ENCODE results near the gene PRUNE1.

The PRUNE1 gene

DNA sequence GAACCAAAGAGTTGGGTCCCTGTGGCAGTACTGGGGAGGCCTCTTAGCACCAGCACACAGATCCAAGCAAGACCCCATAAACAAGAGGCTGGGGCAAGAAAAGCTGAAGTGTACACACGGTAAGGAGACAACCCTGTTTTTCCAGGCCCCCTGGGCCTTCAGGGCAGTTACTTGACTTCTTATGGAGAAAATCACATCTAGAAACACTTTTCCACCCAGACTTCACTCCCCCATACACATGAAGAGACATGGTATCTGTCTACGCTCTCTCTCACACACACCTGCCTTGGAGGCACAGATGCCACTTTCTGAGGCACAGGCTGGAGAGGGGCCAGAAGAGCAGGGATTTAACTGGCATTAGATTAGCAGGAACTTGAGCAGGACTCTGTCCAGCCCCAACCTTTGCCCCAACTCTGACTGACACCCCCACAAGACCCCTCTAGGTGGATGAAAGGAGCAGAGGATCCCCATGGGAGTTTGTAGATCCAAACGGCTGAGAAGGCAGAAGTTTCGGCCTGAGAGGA, 35.8 kb upstream of the PRUNE1 start:
- Mint-ChIP-seq H3K4me1 (ENCODE audit: low read depth) (peaks cover 54% of the 10 kb centered on the region), H3K9me3 (no peaks in the 10 kb centered on the region), H3K27ac (peak overlapping the region; percentile 81), H3K4me3 (peak overlapping the region; percentile 92), H3K27me3 (ENCODE audit: low read depth) (no peaks in the 10 kb centered on the region), H3K36me3 (ENCODE audit: low read depth) (peaks cover 28% of the 10 kb centered on the region)
- no peak for DNase-seq (ENCODE audit: low spot score)

- Mint-ChIP-seq H3K27ac (peak overlapping the region; percentile 81), H3K36me3 (ENCODE audit: low read depth) (peaks cover 20% of the 10 kb centered on the region), H3K4me1 (ENCODE audit: low read depth) (peaks cover 56% of the 10 kb centered on the region), H3K9me3 (no peaks in the 10 kb centered on the region), H3K4me3 (peak overlapping the region; percentile 92), H3K27me3 (ENCODE audit: low read depth) (no peaks in the 10 kb centered on the region)
- no peak for DNase-seq (ENCODE audit: low spot score)
Measured at GRCh38 chr1:150973258-150973835, 34.9 kb upstream of the PRUNE1 start.

DNA sequence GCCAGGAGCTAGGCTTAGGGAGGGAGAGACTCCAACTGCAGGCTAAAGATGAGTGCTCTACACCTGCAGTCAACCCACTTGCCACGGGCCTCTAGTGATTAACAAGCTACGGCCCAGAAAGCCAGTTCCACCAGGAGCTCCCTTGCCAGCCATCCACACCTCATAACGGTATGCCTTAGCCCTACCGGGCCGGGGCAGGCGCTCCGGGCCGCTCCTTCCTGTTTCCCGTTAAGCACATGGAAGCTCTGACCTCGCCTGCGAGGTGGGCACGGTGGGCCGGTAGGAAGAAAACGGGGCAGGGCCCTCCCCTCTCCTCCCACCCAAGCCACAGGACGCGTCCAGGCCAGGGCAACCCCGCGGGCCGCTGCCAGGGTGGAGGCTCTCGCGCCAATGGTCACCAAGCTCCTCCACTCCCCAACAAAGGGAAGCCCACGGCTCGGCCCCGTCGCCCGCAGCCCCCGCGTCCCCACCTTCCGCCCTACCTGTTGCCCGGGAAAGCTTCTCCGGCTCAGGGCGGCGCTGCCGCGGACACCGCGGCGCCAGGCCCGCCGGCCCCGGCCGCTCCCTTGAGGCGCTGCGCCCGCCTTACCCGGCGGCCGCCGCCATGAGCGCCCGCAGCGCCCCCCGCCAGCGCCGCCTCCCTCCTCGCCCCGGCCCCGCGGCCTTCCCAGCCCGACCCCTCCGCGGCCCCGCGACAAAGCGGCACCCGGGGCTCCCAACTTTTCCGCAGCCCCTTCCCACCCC, 34.2 kb upstream of the PRUNE1 start:
- H3K36me3 Mint-ChIP-seq (ENCODE audit: low read depth): peaks cover 14% of the 10 kb centered on the region
- H3K4me3 Mint-ChIP-seq: peak overlapping the region; percentile 92
- DNase-seq (ENCODE audit: low spot score): peak; percentile 38
- H3K27me3 Mint-ChIP-seq (ENCODE audit: low read depth): no peaks in the 10 kb centered on the region
- H3K9me3 Mint-ChIP-seq: no peaks in the 10 kb centered on the region
- peaks cover 56% of the 10 kb centered on the region for H3K4me1 Mint-ChIP-seq (ENCODE audit: low read depth)
- H3K27ac Mint-ChIP-seq: peak overlapping the region; percentile 81

DNA sequence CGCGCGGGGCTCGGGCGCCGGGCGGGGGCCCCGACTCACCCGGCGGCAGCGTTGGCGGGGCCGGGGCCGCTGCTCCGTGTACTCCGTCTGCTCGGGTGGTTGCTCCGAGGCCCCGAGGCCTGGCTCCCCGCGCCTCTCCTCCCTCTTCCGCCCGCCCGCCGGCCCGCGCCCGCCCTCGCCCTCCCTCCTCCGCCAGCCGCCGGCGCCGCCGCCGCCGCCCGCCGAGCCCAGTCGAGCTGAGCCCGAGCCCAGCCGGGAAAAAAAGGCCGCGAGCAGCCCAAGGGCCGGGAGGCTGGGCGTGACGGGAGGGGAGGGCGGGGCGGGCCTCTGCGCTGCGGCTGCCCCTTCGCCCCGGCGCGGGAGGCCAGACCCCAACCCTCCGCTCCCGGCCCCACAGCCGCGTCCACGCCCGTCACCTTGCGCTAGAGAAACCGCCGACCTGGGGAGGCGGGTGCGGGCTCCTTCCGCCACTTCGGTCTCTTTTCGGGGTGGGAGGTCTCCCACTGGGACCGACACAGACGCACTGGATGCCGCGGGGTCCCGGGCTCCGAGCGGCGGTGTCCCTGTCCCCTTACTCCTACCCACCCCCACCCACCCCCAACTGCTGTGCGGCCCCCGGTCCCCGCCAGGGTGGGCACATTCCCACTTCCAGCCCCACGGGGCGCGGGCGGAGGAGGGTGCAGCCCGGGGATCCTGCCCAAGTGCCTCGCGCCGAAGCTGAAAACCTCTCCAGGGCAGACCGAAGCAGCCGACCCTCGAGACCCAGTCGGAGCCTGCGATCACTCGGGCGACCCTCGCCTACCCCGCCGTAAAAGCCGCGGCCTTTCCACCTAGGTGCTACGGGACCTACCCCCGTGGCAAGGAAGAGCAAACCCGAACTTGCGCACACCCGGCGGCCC, 33.4 kb upstream of the PRUNE1 start, which contains the start of gene CERS2:
CERS2 (minus strand) TSS at position 256 of the 899 bp plus-strand sequence. CDS start 5,745 bp downstream, outside the sequence.
- peak within 1 kb of the TSS; percentile 82 for H3K27ac Mint-ChIP-seq
- H3K36me3 Mint-ChIP-seq (ENCODE audit: low read depth): peaks cover 14% of the 10 kb centered on the region
- peaks cover 59% of the 10 kb centered on the region for H3K4me1 Mint-ChIP-seq (ENCODE audit: low read depth)
- peak within 1 kb of the TSS; percentile 92 for H3K4me3 Mint-ChIP-seq
- no peaks in the 10 kb centered on the region for H3K27me3 Mint-ChIP-seq (ENCODE audit: low read depth)
- peak; percentile 74 for DNase-seq (ENCODE audit: low spot score)
- no peaks in the 10 kb centered on the region for H3K9me3 Mint-ChIP-seq

DNA sequence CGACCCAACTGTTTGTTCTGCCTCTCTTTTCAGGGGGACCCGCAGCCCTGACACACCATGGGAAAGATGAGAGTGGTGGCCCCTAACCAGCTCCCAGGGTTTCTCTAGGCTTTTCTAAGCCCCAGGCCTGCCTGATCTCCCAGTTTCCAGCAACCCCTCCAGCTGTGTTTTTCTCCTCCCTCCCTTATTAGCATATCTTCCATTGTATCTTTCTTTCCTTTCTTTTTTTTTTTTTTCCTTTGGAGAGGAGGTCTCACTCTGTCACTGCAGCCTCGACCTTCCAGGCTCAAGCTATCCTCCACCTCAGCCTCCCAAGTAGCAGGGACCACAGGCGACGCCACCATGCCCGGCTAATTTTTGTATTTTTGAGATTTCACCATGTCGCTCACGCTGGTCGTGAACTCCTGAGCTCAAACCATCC, 31.8 kb upstream of the PRUNE1 start:
- peaks cover 9% of the 10 kb centered on the region for H3K36me3 Mint-ChIP-seq (ENCODE audit: low read depth)
- peak overlapping the region; percentile 73 for H3K4me3 Mint-ChIP-seq
- H3K4me1 Mint-ChIP-seq (ENCODE audit: low read depth): peaks cover 49% of the 10 kb centered on the region
- H3K9me3 Mint-ChIP-seq: no peaks in the 10 kb centered on the region
- peak overlapping the region; percentile 71 for H3K27ac Mint-ChIP-seq
- DNase-seq (ENCODE audit: low spot score): no peak
- H3K27me3 Mint-ChIP-seq (ENCODE audit: low read depth): no peaks in the 10 kb centered on the region

DNA sequence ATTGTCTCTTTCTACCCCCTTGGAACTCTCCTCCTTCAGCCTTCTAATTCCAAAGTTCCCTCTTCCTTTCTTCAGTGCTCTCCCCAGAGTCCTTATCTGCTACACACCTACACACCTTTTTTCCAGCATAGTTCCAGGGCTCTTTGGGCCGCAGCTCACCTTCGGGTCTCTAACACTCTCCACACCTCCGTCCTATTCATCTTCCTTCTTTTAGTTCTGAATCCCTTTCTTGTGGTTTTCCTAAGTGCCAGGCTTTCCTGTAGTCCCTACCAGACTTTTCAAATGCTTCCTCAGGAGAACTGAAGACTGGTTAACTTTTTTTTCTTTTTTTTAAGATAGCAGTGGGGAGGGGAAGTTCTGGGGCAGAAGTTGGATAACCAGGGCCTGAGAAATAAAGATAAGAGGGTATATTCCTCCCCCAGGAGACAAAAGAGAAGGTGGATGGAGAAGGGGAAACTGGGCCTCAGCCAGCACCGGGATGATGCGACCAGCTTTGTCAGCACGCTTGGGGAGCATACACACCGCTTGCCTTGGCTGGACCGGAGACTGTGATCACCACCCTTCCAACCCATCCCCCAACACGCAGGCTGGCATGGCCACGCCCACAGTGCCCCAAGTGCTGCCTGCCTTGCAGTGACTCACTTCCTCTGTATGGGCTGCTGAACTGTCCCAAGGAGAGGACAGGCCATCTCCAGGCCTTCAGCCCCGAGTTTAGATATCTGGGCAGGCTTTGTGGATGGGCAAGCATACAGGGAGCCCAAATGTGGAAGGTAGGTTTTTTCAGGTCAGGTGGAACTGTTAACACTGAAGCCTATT, 31.2 kb upstream of the PRUNE1 start:
- peak overlapping the region; percentile 71 for H3K27ac Mint-ChIP-seq
- H3K36me3 Mint-ChIP-seq (ENCODE audit: low read depth): peaks cover 9% of the 10 kb centered on the region
- peaks cover 42% of the 10 kb centered on the region for H3K4me1 Mint-ChIP-seq (ENCODE audit: low read depth)
- DNase-seq (ENCODE audit: low spot score): peak; percentile 62
- no peaks in the 10 kb centered on the region for H3K9me3 Mint-ChIP-seq
- peak overlapping the region; percentile 73 for H3K4me3 Mint-ChIP-seq
- no peaks in the 10 kb centered on the region for H3K27me3 Mint-ChIP-seq (ENCODE audit: low read depth)

DNA sequence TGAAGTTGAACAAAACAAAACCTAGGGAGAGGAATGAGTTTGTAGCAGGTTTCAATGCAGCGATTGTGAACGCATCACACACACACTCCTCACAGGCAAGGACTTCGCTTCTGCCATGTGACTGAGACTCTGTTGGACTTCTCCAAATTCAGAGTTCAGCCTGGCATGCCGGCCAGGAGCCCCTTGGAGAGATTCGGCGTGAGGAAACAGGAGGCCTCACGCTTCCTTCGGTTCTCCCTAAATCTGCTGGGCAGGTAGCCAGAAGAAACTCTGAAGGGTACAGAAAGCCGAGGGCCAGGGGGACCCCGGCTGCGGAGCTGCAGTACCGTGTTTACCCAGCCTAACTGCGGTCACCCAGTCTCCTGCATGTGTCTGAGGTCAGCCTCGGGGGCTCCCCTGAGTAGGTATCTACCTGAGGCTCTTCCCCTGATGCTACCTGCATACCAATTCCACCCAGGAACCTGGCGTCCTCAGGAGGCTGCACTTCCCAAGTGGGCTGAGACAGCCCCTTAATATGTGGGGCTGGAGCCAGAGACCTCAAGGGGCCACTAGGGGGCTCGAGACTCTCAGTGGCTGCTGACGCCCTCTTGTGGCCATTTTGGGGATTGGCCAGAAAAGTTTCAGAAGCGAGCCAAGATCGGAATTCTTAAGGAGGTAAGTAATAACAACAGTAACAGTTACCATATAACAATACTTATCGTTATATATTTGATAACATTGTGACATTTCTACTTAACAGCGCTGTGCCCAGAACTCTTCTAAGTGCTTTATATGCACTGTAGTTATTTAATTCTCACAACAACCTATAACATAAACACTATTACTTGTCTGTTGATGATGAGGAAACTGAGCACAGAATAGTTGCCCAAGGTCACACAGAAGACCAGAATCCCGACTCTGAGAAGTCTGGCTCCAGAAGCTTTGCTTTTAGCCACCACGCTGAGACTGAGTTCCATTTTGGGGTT, 28.9 kb upstream of the PRUNE1 start:
- Mint-ChIP-seq H3K4me3 (peak overlapping the region; percentile 29), H3K36me3 (ENCODE audit: low read depth) (no peaks in the 10 kb centered on the region), H3K27me3 (ENCODE audit: low read depth) (no peaks in the 10 kb centered on the region), H3K9me3 (no peaks in the 10 kb centered on the region), H3K4me1 (ENCODE audit: low read depth) (peaks cover 26% of the 10 kb centered on the region), H3K27ac (peak overlapping the region; percentile 69)
- DNase-seq (ENCODE audit: low spot score): peak; percentile 80

- H3K27ac Mint-ChIP-seq: no peak overlapping the region
- peaks cover 19% of the 10 kb centered on the region for H3K4me1 Mint-ChIP-seq (ENCODE audit: low read depth)
- H3K4me3 Mint-ChIP-seq: no peak overlapping the region
- no peaks in the 10 kb centered on the region for H3K27me3 Mint-ChIP-seq (ENCODE audit: low read depth)
- no peaks in the 10 kb centered on the region for H3K9me3 Mint-ChIP-seq
- no peak for DNase-seq (ENCODE audit: low spot score)
- H3K36me3 Mint-ChIP-seq (ENCODE audit: low read depth): no peaks in the 10 kb centered on the region
Measured at GRCh38 chr1:150981177-150981804, 27.0 kb upstream of the PRUNE1 start.

DNA sequence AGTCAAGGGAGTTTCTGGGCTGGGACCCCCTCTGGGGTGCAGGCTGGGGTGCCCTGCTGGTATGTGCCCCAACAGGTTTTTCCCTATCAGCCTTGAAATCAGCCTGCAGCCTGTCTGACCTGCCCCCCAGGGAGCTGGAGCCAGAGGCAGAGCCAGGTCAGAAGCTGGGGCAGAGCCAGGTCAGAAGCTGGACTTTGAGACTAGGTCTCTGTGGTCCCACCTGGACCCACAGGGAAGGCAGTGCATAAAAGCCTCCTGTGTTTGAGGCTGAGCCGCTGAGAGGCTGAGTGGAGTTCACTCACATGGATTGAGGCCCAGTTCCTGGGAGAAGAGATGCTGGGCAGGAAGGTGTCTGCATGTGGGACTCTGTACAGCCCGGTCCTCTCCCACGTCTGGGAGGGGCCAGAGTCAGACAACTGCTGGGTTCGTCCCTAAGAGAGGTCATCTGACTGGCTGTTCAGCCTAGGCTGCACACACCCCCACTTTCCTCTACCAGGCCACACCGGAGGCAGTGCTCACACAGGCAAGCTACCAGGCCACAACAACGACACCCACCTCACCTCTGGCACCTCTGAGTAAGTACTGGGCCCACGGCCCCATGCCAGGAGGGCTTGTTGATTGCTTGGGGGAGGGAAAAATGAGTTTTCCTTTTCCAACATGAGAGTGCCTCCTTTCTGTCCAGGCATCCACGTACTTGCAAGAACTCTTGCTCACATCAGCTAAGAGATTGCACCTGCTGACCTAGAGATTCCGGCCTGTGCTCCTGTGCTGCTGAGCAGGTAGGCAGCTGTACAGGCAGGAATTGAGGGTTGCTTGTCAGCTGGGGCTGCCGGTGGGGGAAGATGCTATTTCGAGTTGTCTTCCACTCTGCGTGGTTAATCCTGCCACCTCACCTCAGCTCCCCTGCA, 26.2 kb upstream of the PRUNE1 start, which contains the start of gene ANXA9:
ANXA9 (plus strand) TSS at position 488 of the 908 bp plus-strand sequence. CDS start 814 bp downstream, outside the sequence.
- Mint-ChIP-seq H3K27me3 (ENCODE audit: low read depth) (no peaks in the 10 kb centered on the region), H3K27ac (no peak within 1 kb of the TSS)

DNA sequence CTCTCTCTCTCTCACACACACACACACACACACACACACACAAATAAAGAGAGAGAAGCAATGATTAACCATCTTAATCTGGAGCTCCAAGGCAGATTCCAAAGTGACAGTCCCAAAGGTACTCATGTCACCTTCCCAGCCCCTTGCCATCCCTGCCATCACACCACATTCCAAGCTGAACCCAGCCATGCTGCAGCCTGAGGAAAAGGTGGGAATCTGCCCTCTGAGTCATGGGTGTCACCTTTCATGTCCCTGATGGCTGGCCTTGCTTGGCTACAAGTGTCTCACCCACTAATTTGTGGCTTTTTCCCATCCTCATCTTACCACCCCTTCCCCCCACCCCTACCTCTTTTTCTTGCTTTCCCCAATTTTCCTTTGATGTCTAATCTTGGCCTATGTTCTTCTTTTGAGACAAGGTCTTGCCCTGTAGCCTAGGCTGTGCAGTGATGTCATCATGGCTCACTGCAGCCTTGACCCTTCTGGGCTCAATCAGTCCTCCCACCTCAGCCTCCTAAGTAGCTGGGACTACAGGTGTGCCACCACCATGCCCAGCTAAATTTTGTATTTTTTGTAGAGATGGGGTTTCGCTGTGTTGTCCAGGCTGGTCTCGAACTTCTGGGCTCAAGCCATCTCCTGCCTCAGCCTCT, 22.9 kb upstream of the PRUNE1 start:
- H3K4me1 Mint-ChIP-seq (ENCODE audit: low read depth): no peaks in the 10 kb centered on the region
- no peak for DNase-seq (ENCODE audit: low spot score)

More for the DNA sequence above, 26.2 kb upstream of the PRUNE1 start, which contains the start of gene ANXA9:
- no peak within 1 kb of the TSS for H3K4me3 Mint-ChIP-seq
- no peaks in the 10 kb centered on the region for H3K9me3 Mint-ChIP-seq
- no peaks in the 10 kb centered on the region for H3K36me3 Mint-ChIP-seq (ENCODE audit: low read depth)
- peaks cover 12% of the 10 kb centered on the region for H3K4me1 Mint-ChIP-seq (ENCODE audit: low read depth)
- DNase-seq (ENCODE audit: low spot score): no peak

DNA sequence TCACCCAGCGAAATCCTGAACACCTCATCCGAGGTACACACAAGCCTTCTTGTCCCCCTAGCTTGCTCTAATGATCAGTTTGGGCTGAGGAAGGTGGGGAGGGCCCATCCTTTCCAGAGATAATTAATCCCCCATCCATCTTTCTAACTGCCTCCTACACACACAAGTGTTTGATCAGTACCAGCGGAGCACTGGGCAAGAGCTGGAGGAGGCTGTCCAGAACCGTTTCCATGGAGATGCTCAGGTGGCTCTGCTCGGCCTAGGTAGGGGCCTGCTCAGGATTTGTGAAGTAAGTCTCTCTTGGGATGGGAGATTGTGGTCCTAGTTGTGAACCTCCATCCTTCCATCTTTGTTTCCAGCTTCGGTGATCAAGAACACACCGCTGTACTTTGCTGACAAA, 20.3 kb upstream of the PRUNE1 start:
- H3K27ac Mint-ChIP-seq: no peak overlapping the region
- no peaks in the 10 kb centered on the region for H3K36me3 Mint-ChIP-seq (ENCODE audit: low read depth)
- no peak overlapping the region for H3K4me3 Mint-ChIP-seq
- H3K9me3 Mint-ChIP-seq: no peaks in the 10 kb centered on the region
- no peaks in the 10 kb centered on the region for H3K4me1 Mint-ChIP-seq (ENCODE audit: low read depth)
- no peaks in the 10 kb centered on the region for H3K27me3 Mint-ChIP-seq (ENCODE audit: low read depth)
- no peak for DNase-seq (ENCODE audit: low spot score)

More for the DNA sequence above, 22.9 kb upstream of the PRUNE1 start:
- Mint-ChIP-seq H3K9me3 (no peaks in the 10 kb centered on the region), H3K27me3 (ENCODE audit: low read depth) (no peaks in the 10 kb centered on the region), H3K36me3 (ENCODE audit: low read depth) (no peaks in the 10 kb centered on the region), H3K4me3 (no peak overlapping the region), H3K27ac (no peak overlapping the region)
